ENCODE results near the gene FERMT1.
"Not testable (repeated sequence)": the region's sequence is repeated elsewhere in the genome, so short reads cannot be mapped to it uniquely, and the experiment has no call there.

FERMT1 gene

GRCh38 chr20:6120491-6120988 lies 2.3 kb downstream of the FERMT1 start:
- no peak overlapping the region for H3K4me3 ChIP-seq (ENCODE audit: low read depth, low read length)

GRCh38 chr20:6116758-6117157 lies 6.1 kb downstream of the FERMT1 start:
- no peak overlapping the region for H3K4me3 ChIP-seq (ENCODE audit: low read depth, low read length)

- H3K4me3 ChIP-seq (ENCODE audit: low read depth, low read length): no peak overlapping the region
Measured at GRCh38 chr20:6115221-6115895, 7.5 kb downstream of the FERMT1 start.

- H3K4me3 ChIP-seq (ENCODE audit: low read depth, low read length): no peak overlapping the region
Measured at GRCh38 chr20:6114696-6115095, 8.1 kb downstream of the FERMT1 start.

- no peak overlapping the region for H3K4me3 ChIP-seq (ENCODE audit: low read depth, low read length)
Measured at GRCh38 chr20:6113951-6114350, 8.9 kb downstream of the FERMT1 start.

GRCh38 chr20:6112965-6113364 lies 9.9 kb downstream of the FERMT1 start:
- not testable (repeated sequence) for H3K4me3 ChIP-seq (ENCODE audit: low read depth, low read length)

GRCh38 chr20:6108330-6108729 lies 14.5 kb downstream of the FERMT1 start:
- no peak overlapping the region for H3K4me3 ChIP-seq (ENCODE audit: low read depth, low read length)

- H3K4me3 ChIP-seq (ENCODE audit: low read depth, low read length): no peak overlapping the region
Measured at GRCh38 chr20:6104493-6105188, 18.2 kb downstream of the FERMT1 start.

- H3K4me3 ChIP-seq (ENCODE audit: low read depth, low read length): no peak overlapping the region
Measured at GRCh38 chr20:6103301-6103700, 19.5 kb downstream of the FERMT1 start.

GRCh38 chr20:6101346-6101745 lies 21.5 kb downstream of the FERMT1 start:
- no peak overlapping the region for H3K4me3 ChIP-seq (ENCODE audit: low read depth, low read length)

GRCh38 chr20:6100246-6100645 lies 22.6 kb downstream of the FERMT1 start:
- H3K4me3 ChIP-seq (ENCODE audit: low read depth, low read length): no peak overlapping the region

GRCh38 chr20:6099819-6100218 lies 23.0 kb downstream of the FERMT1 start:
- H3K4me3 ChIP-seq (ENCODE audit: low read depth, low read length): no peak overlapping the region

GRCh38 chr20:6095409-6095808 lies 27.4 kb downstream of the FERMT1 start:
- no peak overlapping the region for H3K4me3 ChIP-seq (ENCODE audit: low read depth, low read length)

GRCh38 chr20:6094565-6094964 lies 28.3 kb downstream of the FERMT1 start:
- H3K4me3 ChIP-seq (ENCODE audit: low read depth, low read length): no peak overlapping the region

- no peak overlapping the region for H3K4me3 ChIP-seq (ENCODE audit: low read depth, low read length)
Measured at GRCh38 chr20:6094063-6094462, 28.8 kb downstream of the FERMT1 start.

GRCh38 chr20:6091661-6092060 lies 31.2 kb downstream of the FERMT1 start:
- no peak overlapping the region for H3K4me3 ChIP-seq (ENCODE audit: low read depth, low read length)

GRCh38 chr20:6086868-6087267 lies 36.0 kb downstream of the FERMT1 start:
- H3K4me3 ChIP-seq (ENCODE audit: low read depth, low read length): no peak overlapping the region

GRCh38 chr20:6083926-6084325 lies 38.9 kb downstream of the FERMT1 start:
- no peak overlapping the region for H3K4me3 ChIP-seq (ENCODE audit: low read depth, low read length)

GRCh38 chr20:6081236-6081635 lies 41.6 kb downstream of the FERMT1 start:
- H3K4me3 ChIP-seq (ENCODE audit: low read depth, low read length): no peak overlapping the region

GRCh38 chr20:6079016-6079415 lies 43.8 kb downstream of the FERMT1 start:
- no peak overlapping the region for H3K4me3 ChIP-seq (ENCODE audit: low read depth, low read length)

- H3K4me3 ChIP-seq (ENCODE audit: low read depth, low read length): no peak overlapping the region
Measured at GRCh38 chr20:6075428-6076219, 47.2 kb downstream of the FERMT1 start.

- H3K4me3 ChIP-seq (ENCODE audit: low read depth, low read length): no peak overlapping the region
Measured at GRCh38 chr20:6074784-6075183, 48.0 kb downstream of the FERMT1 start.
